Measurements from ENCODE around the gene DMWD.

DNA sequence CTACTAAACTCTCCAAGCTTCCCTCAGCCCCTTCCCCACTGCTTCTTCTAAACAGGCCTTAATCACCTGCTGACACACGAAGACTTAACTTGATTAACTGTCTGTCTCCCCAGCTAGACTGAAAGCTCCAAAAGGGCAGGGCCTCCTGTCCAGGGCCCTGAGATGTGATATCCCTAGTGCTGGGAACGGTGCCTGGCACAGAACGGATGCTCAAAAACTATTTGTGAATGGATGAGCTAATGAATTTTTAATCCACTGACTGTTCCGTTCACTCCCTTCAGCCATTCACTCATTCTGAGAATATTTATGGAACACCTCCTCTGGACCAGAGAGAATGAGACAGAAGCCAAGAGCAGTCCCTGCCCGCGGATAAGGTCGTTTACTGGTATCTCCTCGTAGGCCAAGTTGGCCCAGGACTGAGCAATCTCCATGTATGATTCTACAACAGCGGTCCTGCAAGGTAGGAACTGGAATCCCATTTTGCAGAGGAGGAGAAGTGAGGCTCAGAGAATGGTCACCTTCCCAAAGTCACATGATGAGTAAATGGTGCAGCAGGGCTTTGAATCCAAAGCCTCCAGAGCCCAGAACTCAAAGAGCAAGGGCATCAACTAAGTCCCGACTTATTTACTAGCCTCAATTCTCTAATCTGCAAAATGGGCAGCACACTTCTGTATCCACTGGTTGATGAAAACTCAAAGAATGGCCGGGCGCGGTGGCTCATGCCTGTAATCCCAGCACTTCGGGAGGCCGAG lies 3.4 kb downstream of the DMWD start:
- no peak for TF ChIP-seq CTCF (conservative IDR thresholded peaks at IDR 0.05; ENCODE audit: low read depth, low read length)
- no peak for TF ChIP-seq EZH2phosphoT487 (IDR thresholded peaks at IDR 0.05; ENCODE audit: borderline replicate concordance, low read length)
